GM13976 (cell line): ENCODE measurements around the gene MRAP2.
"Not testable (repeated sequence)": the region's sequence is repeated elsewhere in the genome, so short reads cannot be mapped to it uniquely, and the experiment has no call there.

Source experiments
- DNase-seq: peaks from one replicate; pipeline ENCODE4 v3.0.0; 2012; ENCODE audit warnings: low spot score
- in situ Hi-C: fragments of 300-500 bp; cut with MboI; formaldehyde crosslinking; loops from one replicate; pipeline ENCODE4 v1.12.0; 2022; ENCODE audit warnings: low sequenced_read_pairs, mixed read lengths, inconsistent platforms; ENCODE audit not compliant: unreplicated experiment
- TF ChIP-seq, protein P1 (sequence below): IDR thresholded peaks from 2 replicates; pipeline ENCODE4 v1.5.1; 2012; ENCODE audit warnings: borderline replicate concordance, mild to moderate bottlenecking; ENCODE audit not compliant: insufficient read depth; ENCODE audit errors: extremely low read depth, missing control alignments, control extremely low read depth

MRAP2 gene

DNA sequence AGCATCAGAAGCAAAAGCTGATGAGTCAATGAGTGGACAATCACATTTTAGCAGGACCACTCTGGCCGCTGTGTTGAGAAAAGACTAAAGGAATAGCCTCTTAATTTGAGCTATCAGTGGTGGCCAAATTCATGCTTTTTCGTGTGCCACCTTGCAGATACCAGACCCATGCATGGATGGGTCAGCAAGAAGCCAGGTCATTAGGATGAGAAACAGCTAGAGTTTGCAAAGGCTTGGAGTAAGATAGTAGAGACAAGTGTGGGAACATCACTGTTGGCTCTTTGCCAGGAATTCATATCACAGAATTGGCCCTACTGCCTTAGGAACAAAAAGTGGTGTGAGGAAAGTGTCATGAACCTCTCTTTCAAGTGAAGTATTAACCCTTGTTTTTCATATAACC, 25.5 kb downstream of the MRAP2 start:
- in situ Hi-C loops, result no loop called here
- DNase-seq, result no peak
- TF ChIP-seq, protein P1, sequence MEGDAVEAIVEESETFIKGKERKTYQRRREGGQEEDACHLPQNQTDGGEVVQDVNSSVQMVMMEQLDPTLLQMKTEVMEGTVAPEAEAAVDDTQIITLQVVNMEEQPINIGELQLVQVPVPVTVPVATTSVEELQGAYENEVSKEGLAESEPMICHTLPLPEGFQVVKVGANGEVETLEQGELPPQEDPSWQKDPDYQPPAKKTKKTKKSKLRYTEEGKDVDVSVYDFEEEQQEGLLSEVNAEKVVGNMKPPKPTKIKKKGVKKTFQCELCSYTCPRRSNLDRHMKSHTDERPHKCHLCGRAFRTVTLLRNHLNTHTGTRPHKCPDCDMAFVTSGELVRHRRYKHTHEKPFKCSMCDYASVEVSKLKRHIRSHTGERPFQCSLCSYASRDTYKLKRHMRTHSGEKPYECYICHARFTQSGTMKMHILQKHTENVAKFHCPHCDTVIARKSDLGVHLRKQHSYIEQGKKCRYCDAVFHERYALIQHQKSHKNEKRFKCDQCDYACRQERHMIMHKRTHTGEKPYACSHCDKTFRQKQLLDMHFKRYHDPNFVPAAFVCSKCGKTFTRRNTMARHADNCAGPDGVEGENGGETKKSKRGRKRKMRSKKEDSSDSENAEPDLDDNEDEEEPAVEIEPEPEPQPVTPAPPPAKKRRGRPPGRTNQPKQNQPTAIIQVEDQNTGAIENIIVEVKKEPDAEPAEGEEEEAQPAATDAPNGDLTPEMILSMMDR, result no peak

DNA sequence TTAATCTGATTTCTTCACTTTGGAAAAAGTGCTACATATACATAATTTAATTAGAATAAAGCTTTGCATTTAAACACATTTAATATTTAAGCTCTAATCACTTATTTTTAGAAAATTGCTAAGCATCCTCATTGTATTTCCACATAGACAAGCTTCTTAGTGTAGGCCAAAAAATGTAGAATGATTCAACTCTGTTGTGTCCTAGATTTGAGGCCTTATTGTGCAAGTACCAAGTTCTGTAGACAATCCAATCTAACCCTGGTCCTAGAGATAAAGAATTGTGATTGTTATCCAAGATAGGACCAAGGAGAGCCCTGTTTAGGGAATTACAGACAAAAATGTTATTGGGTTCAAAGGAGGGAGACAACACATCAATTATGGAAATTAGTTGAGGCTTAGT, 27.6 kb downstream of the MRAP2 start:
- in situ Hi-C loops, result no loop called here
- TF ChIP-seq, protein P1, result no peak
- no peak for DNase-seq

DNA sequence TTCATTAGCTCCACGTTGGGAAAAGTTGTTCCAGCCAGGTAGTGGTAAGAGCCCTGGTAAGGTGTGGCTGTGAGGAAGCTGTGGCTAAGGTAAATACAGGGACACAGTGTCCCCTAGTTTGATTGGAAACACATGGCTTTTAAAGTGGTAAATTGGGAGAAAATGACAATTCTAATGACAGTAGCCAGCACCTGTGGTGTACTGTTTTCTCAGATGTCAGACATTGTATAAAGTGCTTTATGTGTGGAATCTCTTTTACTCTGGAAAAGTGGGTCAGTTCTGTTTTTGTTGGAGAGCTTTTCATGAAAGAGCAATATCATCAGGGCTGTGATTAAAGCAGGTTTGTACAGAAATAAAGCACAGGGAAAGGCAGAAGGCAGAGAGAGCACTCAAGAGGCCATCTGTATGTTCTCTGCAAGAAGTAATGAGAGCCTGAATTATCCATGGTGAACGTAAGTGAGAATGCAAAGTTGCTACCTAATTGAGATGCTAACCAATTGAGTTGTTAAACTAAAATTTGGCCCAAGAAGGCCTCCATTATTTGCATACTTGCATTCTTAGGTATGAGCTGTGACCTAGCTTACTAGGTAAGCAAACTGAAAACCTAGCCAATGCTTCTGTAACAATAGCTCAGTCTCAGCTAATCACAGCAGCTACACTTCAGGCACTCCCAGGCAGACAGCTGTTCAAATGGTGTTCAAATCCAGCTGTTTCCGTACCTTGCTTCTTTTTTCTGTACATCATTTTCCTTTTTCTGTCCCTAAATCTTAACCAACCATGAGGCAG, 28.2 kb downstream of the MRAP2 start:
- in situ Hi-C loops, result no loop called here
- DNase-seq, result no peak
- TF ChIP-seq, protein P1, result no peak

DNA sequence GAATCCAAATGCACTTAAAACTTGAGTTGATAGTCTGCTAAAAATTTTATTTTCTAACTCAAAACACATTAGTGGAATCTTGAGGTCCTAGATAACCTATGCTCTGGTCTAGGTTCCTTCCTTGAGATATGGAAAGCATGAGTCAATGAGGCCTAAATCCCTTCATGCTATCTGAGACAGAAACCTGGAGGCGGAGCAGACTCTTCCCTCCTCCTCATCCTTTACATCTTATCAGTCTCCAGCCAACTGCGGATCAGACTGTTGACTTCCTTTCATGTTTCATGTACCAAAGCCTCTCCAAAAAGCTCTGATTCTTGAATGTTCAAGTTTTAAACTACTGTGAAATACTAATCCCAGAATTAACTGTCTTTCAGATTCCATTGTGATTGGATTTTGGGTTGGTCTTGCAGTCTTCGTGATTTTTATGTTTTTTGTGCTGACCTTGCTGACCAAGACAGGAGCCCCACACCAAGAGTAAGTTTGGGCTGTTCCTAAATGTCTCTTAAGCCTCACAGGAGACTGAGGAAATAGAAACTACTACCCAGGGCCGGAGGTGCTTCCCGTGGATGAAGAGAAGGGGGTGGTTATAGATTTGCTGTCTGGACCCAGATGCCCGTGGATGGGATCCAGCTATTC, 29.1 kb downstream of the MRAP2 start:
- in situ Hi-C loops, result no loop called here
- TF ChIP-seq, protein P1, result no peak
- DNase-seq, result no peak

DNA sequence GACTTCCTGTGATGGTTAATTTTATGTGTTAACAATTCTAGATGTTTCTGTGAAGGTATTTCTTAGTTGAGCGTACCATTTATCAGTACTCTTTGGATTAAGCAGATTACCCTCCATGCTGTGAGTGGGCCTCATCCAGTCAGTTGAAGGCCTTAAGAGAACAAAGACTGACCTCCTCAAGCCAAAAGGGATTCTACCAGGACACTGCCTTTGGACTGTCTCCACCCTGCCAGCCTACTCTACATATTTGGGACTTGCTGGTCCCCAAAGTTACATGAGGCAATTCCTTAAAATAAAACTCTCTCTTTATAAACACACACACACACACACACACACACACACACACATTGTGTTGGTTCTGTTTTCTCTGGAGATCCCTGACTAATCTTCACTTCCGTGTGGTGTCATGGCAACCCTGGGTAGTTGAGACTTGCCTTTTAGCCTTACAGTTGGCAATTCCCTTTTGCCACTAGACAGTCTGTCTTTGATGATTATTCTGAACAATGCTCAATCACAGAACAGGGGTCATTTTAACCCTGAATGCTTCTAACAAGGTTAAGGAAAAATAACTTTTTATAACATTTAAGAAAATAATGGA, 32.2 kb downstream of the MRAP2 start:
- DNase-seq, result no peak
- in situ Hi-C loops, result no loop called here
- TF ChIP-seq, protein P1, result no peak

DNA sequence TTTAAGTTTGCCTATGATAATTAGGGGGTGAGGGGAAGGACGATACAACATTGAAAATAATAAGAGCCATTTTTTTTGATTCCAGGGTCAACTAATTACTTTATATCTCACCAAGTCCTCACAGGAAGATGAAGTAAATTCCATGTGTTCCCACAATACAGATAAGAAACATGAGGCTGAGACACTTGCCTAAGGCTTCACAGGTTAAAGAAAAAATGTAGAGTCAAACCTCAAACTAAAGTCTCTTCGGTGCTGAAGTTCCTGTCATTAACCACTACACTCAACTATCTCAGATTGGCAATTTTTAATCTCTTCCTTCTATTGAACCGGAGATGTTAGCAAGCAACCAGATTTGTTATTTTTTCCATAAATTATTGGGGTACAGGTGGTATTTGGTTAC, 33.0 kb downstream of the MRAP2 start:
- no peak for DNase-seq
- TF ChIP-seq, protein P1, result no peak
- in situ Hi-C loops, result no loop called here

DNA sequence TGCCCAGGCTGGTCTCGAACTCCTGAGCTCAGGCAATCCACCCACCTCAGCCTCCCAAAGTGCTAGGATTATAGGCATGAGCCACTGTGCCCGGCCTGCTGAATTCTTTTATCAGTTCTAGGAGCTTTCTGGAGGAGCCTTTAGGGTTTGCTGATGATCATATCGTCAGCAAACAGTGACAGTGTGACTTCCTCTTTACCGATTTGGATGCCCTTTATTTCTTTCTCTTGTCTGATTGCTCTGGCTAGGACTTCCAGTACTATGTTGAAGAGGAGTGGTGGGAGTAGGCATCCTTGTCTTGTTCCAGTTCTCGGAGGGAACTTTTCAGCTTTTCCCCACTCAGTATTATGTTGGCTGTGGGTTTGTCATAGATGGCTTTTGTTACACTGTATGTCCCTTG, 35.3 kb downstream of the MRAP2 start:
- in situ Hi-C loops, DNase-seq: not testable (repeated sequence)
